Ishikawa (cell line): Measurements from ENCODE around the gene GPBAR1.

Source experiments
- CEBPB ChIP-seq: IDR thresholded peaks from 2 replicates; pipeline ENCODE4 v1.6.1; 2012
- CREB1 ChIP-seq: IDR thresholded peaks from 2 replicates; pipeline ENCODE4 v1.6.1; 2012; ENCODE audit warnings: low read depth
- EGR1 ChIP-seq: IDR thresholded peaks from 2 replicates; pipeline ENCODE4 v1.6.1; 2012
- EP300 ChIP-seq: IDR thresholded peaks from 2 replicates; pipeline ENCODE4 v1.6.1; 2012; ENCODE audit warnings: borderline replicate concordance
- FOXM1 ChIP-seq: IDR thresholded peaks from 2 replicates; pipeline ENCODE4 v1.6.1; 2012; ENCODE audit warnings: low read depth, borderline replicate concordance
- NFIC ChIP-seq: IDR thresholded peaks from 2 replicates; pipeline ENCODE4 v1.6.1; 2012
- RAD21 ChIP-seq: IDR thresholded peaks from 2 replicates; pipeline ENCODE4 v1.6.1; 2012; ENCODE audit warnings: low read depth
- TAF1 ChIP-seq: IDR thresholded peaks from 2 replicates; pipeline ENCODE4 v1.6.1; 2012; ENCODE audit warnings: low read depth, mild to moderate bottlenecking
- TCF12 ChIP-seq: IDR thresholded peaks from 2 replicates; pipeline ENCODE4 v1.6.1; 2012; ENCODE audit warnings: low read depth
- TEAD4 ChIP-seq: IDR thresholded peaks from 2 replicates; pipeline ENCODE4 v1.6.1; 2012
- YY1 ChIP-seq: IDR thresholded peaks from 2 replicates; pipeline ENCODE4 v1.6.1; 2012; ENCODE audit warnings: low read depth
- ZBTB7A ChIP-seq: IDR thresholded peaks from 2 replicates; pipeline ENCODE4 v1.6.1; 2012; ENCODE audit warnings: low read depth
- TF ChIP-seq, protein P1 (sequence below): IDR thresholded peaks from 2 replicates; pipeline ENCODE4 v1.6.1; 2012
- TF ChIP-seq, protein P2 (sequence below): IDR thresholded peaks from 2 replicates; pipeline ENCODE4 v1.6.1; 2012
- TF ChIP-seq, protein P3 (sequence below): IDR thresholded peaks from 2 replicates; pipeline ENCODE4 v1.6.1; 2012; ENCODE audit warnings: low read depth, mild to moderate bottlenecking

Gene GPBAR1

DNA sequence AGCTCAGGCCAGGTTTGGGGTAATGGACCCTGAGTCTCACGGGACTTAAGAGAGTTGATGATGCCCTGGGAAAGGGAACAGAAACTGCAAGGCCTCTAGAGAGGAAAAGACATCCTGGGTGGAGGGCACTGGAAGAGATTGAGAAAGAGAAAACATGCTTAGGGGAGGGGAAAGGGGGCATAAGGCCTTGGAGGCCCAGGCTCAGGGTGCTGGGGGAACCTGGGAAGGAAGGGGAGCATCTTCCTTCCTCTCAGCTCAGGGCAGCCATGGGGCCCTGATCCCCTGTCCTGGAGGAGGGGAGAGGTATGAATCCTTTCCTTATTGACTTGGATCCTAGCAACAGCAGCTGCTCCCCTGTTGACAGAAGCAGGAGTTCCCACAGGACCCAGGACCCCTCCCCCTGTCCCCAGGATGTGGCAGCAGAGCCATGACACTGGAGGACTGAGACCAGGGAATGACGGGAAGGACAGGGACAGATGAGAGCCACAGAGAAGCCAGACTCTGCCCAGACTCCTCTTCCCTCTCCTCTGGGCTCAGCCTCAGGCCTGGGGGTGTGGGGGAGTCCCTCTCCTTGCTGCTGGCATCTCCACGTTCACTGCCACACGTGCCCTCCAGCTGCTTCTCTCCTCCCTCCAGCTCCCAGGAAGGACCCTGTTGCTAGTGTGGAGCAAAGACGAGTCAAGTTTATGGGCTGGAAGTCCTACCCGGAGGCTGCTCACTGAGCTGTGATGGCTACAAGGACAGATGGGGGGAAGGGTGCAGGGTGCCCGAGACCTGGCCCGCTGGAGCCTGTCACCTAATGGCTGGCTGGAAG lies 815 bp downstream of the GPBAR1 start:
- TF ChIP-seq TCF12 (no peak), EGR1 (no peak), CREB1 (no peak), NFIC (no peak), FOXM1 (no peak), EP300 (no peak), ZBTB7A (no peak), TEAD4 (no peak), RAD21 (no peak)
- TF ChIP-seq, protein P1, sequence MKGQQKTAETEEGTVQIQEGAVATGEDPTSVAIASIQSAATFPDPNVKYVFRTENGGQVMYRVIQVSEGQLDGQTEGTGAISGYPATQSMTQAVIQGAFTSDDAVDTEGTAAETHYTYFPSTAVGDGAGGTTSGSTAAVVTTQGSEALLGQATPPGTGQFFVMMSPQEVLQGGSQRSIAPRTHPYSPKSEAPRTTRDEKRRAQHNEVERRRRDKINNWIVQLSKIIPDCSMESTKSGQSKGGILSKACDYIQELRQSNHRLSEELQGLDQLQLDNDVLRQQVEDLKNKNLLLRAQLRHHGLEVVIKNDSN, result no peak
- TF ChIP-seq, protein P2, sequence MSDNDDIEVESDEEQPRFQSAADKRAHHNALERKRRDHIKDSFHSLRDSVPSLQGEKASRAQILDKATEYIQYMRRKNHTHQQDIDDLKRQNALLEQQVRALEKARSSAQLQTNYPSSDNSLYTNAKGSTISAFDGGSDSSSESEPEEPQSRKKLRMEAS, result no peak
- TF ChIP-seq, protein P3, sequence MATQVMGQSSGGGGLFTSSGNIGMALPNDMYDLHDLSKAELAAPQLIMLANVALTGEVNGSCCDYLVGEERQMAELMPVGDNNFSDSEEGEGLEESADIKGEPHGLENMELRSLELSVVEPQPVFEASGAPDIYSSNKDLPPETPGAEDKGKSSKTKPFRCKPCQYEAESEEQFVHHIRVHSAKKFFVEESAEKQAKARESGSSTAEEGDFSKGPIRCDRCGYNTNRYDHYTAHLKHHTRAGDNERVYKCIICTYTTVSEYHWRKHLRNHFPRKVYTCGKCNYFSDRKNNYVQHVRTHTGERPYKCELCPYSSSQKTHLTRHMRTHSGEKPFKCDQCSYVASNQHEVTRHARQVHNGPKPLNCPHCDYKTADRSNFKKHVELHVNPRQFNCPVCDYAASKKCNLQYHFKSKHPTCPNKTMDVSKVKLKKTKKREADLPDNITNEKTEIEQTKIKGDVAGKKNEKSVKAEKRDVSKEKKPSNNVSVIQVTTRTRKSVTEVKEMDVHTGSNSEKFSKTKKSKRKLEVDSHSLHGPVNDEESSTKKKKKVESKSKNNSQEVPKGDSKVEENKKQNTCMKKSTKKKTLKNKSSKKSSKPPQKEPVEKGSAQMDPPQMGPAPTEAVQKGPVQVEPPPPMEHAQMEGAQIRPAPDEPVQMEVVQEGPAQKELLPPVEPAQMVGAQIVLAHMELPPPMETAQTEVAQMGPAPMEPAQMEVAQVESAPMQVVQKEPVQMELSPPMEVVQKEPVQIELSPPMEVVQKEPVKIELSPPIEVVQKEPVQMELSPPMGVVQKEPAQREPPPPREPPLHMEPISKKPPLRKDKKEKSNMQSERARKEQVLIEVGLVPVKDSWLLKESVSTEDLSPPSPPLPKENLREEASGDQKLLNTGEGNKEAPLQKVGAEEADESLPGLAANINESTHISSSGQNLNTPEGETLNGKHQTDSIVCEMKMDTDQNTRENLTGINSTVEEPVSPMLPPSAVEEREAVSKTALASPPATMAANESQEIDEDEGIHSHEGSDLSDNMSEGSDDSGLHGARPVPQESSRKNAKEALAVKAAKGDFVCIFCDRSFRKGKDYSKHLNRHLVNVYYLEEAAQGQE, result no peak

DNA sequence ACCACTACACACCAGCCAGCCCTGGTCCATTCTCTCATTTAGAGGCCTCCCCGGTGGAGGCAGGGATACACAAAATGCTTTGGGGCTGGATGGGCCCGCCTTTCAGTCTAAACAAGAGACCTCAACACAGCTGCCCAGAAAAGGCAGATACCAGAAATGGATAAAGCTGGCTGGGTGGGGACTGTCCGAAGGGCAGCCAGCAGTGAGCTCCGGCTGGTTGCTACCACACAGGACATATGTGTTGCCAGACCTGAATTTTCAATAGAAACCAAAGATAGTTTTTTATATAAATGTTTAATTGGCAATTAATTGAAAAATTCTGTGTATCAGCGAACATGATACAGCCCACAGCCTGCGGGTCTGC lies 1.4 kb downstream of the GPBAR1 start:
- TF ChIP-seq EP300 (no peak), CREB1 (no peak), FOXM1 (no peak), NFIC (no peak), YY1 (no peak), EGR1 (no peak), CEBPB (no peak), ZBTB7A (no peak), TCF12 (no peak), TAF1 (no peak), RAD21 (no peak), TEAD4 (no peak)
- TF ChIP-seq, protein P2, result no peak
- TF ChIP-seq, protein P3, result no peak
- TF ChIP-seq, protein P1, result no peak

DNA sequence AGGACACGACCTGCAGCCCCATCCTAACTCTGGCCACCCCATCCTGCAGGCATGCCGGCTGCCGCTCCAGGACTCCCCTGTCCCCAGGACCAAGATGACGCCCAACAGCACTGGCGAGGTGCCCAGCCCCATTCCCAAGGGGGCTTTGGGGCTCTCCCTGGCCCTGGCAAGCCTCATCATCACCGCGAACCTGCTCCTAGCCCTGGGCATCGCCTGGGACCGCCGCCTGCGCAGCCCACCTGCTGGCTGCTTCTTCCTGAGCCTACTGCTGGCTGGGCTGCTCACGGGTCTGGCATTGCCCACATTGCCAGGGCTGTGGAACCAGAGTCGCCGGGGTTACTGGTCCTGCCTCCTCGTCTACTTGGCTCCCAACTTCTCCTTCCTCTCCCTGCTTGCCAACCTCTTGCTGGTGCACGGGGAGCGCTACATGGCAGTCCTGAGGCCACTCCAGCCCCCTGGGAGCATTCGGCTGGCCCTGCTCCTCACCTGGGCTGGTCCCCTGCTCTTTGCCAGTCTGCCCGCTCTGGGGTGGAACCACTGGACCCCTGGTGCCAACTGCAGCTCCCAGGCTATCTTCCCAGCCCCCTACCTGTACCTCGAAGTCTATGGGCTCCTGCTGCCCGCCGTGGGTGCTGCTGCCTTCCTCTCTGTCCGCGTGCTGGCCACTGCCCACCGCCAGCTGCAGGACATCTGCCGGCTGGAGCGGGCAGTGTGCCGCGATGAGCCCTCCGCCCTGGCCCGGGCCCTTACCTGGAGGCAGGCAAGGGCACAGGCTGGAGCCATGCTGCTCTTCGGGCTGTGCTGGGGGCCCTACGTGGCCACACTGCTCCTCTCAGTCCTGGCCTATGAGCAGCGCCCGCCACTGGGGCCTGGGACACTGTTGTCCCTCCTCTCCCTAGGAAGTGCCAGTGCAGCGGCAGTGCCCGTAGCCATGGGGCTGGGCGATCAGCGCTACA lies 2.1 kb downstream of the GPBAR1 start:
- TF ChIP-seq ZBTB7A, result no peak
- TF ChIP-seq EP300, result no peak
- TF ChIP-seq CEBPB, result no peak
- TF ChIP-seq, protein P2, result no peak
- no peak for TF ChIP-seq TEAD4
- no peak for TF ChIP-seq NFIC
- TF ChIP-seq YY1, result no peak
- no peak for TF ChIP-seq FOXM1
- TF ChIP-seq, protein P1, result no peak
- TF ChIP-seq EGR1, result no peak
- no peak for TF ChIP-seq TCF12
- TF ChIP-seq CREB1, result no peak
- TF ChIP-seq RAD21, result no peak
- TF ChIP-seq, protein P3, result no peak
- TF ChIP-seq TAF1, result no peak
